ENCODE results near the gene TRIM71. TPM values are rescaled to one million over a fixed set of nuclear protein-coding genes. Genes with fewer than 3 reads are reported as not detected.

TRIM71 gene
- total RNA-seq = under 1 TPM in 4 of 9 donors, not detected in 5; 0.03 to 0.25 (median 0.17) TPM
- polyA plus RNA-seq = not detected
- long read RNA-seq, donor 1 = 0 reads
- long read RNA-seq, donor 2 = 0 reads
- long read RNA-seq, donor 3 = 0 reads
- long read RNA-seq, donor 4 = 0 reads
- long read RNA-seq, donor 5 = 0 reads
- long read RNA-seq, donor 6 = 0 reads
- long read RNA-seq, donor 7 = 0 reads
- long read RNA-seq, donor 8 = 0 reads
- long read RNA-seq, donor 9 = 0 reads
- long read RNA-seq, donor 10, full-length matches to known transcripts = 1 of 1 reads
- long read RNA-seq, donor 10, partial matches to known transcripts = 0 of 1 reads
- long read RNA-seq, donor 10, other reads (novel, unspliced or antisense) = 0 of 1 reads

- H3K27ac ChIP-seq = no peak within 1 kb of the TSS
- H3K4me1 ChIP-seq (replicated peaks in 1 of 2) = peaks cover 13 to 14% of the 10 kb centered on the region in 2 donors
- intact Hi-C loops (cut with DNase I) = no loop called here
- no peaks in the 10 kb centered on the region for H3K9me3 ChIP-seq (replicated peaks in 1 of 3)
- no peak for TF ChIP-seq POLR2A (IDR thresholded peaks at IDR 0.05)
- TF ChIP-seq, protein P1, sequence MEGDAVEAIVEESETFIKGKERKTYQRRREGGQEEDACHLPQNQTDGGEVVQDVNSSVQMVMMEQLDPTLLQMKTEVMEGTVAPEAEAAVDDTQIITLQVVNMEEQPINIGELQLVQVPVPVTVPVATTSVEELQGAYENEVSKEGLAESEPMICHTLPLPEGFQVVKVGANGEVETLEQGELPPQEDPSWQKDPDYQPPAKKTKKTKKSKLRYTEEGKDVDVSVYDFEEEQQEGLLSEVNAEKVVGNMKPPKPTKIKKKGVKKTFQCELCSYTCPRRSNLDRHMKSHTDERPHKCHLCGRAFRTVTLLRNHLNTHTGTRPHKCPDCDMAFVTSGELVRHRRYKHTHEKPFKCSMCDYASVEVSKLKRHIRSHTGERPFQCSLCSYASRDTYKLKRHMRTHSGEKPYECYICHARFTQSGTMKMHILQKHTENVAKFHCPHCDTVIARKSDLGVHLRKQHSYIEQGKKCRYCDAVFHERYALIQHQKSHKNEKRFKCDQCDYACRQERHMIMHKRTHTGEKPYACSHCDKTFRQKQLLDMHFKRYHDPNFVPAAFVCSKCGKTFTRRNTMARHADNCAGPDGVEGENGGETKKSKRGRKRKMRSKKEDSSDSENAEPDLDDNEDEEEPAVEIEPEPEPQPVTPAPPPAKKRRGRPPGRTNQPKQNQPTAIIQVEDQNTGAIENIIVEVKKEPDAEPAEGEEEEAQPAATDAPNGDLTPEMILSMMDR (IDR thresholded peaks at IDR 0.05) = no peak
- no peaks in the 10 kb centered on the region for H3K36me3 ChIP-seq (replicated peaks in 1 of 2)
- H3K27me3 ChIP-seq = peaks cover 52% of the 10 kb centered on the region
- no peak for DNase-seq
- H3K4me3 ChIP-seq = peak within 1 kb of the TSS in 1 of 4 donors; percentile 47
- WGBS, 4 donors = 2 to 5% (median 3%) methylated on average over 16 to 59 of the region's 59 CpGs
Observed at GRCh38 chr3:32817558-32818228, at the start of gene TRIM71. TRIM71 (plus strand) TSS chr3:32817997; CDS start chr3:32818081, 84 bp downstream.

DNA sequence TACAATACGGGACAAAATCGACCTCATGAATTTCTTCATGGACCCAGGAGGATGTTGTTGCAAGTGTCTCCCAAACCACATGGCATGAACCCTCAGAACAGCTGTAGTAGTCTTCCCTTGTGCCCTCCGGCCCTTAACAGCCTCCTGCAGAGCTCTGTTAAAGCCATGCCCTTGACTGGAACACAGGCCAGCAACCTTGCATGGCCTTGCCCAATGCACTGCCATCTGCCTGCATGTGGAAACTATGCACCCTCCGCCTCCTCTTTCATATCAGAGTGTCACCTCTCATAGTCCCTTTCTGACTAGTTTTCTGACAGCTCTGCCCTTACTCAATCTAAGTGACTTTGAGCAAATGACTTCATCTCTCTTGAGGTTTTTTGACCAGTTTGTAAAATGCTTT, 39.4 kb upstream of the TRIM71 start:
- no peak overlapping the region for H3K27ac ChIP-seq
- TF ChIP-seq, protein P1 (IDR thresholded peaks at IDR 0.05) = no peak
- TF ChIP-seq POLR2A (IDR thresholded peaks at IDR 0.05) = no peak
- WGBS, 4 donors = 83 to 94% (median 87%) methylated on average over 1 to 4 of the region's 4 CpGs
- intact Hi-C loops (cut with DNase I) = no loop called here
- DNase-seq = no peak
- H3K27me3 ChIP-seq = no peaks in the 10 kb centered on the region
- peaks cover 0 to 5% of the 10 kb centered on the region in 2 donors for H3K36me3 ChIP-seq (replicated peaks in 1 of 2)
- no peaks in the 10 kb centered on the region for H3K9me3 ChIP-seq (replicated peaks in 1 of 3)
- H3K4me1 ChIP-seq (replicated peaks in 1 of 2) = peaks cover 3 to 9% of the 10 kb centered on the region in 2 donors
- no peak overlapping the region for H3K4me3 ChIP-seq

DNA sequence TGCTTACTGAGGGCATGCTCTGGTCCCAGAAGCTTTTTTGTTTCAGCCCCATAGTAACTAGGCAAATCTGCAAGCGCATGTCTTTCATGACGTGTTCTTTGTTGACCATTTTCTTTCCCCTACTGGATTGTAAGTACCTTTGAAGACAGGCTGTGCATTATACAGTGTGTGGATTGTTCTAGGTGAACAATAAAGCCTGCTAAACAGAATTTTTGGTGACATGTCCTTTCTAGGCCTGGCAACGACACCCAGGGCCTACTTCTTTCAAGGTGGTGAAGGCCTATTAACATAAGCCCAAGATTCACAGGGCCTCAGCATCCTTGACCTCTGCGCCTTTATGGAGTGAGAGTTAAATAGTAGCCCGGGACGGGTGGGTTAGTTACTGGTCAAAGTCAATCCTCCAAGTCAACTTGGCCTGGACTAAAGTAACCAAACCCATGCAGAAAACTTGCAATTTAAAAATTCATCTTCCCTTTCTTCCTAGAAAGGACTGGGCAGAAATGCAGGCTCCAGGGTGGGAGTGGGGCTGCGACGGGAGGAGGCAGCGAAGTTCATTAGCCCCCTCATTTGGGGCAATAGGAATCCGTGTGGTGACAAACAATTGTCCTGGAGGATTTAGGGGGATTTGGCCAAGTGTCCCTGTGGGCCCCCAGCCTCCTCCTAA, 37.6 kb upstream of the TRIM71 start:
- Histone ChIP-seq H3K36me3 (replicated peaks in 1 of 2) (no peaks in the 10 kb centered on the region), H3K4me1 (replicated peaks in 1 of 2) (peaks cover 3 to 9% of the 10 kb centered on the region in 2 donors), H3K27ac (no peak overlapping the region), H3K27me3 (no peaks in the 10 kb centered on the region), H3K4me3 (peak overlapping the region in 1 of 4 donors; percentile 55), H3K9me3 (replicated peaks in 1 of 3) (no peaks in the 10 kb centered on the region)
- no peak for TF ChIP-seq POLR2A (IDR thresholded peaks at IDR 0.05)
- TF ChIP-seq, protein P1 (IDR thresholded peaks at IDR 0.05) = no peak
- intact Hi-C loops (cut with DNase I) = no loop called here
- 88 to 93% (median 91%) methylated on average over 10 of the region's 10 CpGs for WGBS, 4 donors
- DNase-seq = no peak

DNA sequence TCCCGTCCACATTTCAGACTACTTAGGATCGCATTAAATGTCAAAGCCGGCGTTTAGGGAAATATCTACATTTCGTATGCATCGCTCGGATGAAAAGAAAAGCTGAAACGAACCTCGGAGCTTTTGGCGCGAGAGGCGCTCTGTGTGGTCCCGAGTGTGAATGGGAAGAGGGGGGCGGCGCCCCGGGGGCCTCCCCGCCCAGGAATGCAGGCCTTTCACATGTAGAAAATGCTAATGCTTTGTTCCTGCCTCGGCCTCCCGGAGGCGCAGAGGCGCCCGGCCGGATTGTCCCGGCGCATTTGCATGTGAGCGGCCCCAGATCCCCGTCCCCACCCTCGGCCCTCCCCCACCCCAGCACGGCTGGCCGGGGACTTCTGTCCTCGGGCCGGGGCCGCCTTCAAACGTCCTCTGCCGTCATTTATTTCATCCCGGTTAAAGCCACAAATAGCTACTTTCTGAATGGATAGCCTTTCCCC, 37.0 kb upstream of the TRIM71 start:
- Histone ChIP-seq H3K9me3 (replicated peaks in 1 of 3) (no peaks in the 10 kb centered on the region), H3K36me3 (replicated peaks in 1 of 2) (no peaks in the 10 kb centered on the region), H3K27me3 (no peaks in the 10 kb centered on the region), H3K4me1 (replicated peaks in 1 of 2) (peaks cover 3 to 9% of the 10 kb centered on the region in 2 donors), H3K4me3 (peak overlapping the region; percentile 11 to 55 (median 31)), H3K27ac (no peak overlapping the region)
- intact Hi-C loops (cut with DNase I) = no loop called here
- DNase-seq = peak in 5 of 7 donors; percentile 4 to 27 (median 20)
- no peak for TF ChIP-seq POLR2A (IDR thresholded peaks at IDR 0.05)
- TF ChIP-seq, protein P1 (IDR thresholded peaks at IDR 0.05) = no peak
- WGBS, 4 donors = 7 to 20% (median 9%) methylated on average over 12 to 36 of the region's 36 CpGs
